Right renal cortex interstitium (tissue), 3 donors: ENCODE measurements around the gene TENT4A. TPM values are rescaled to one million over a fixed set of nuclear protein-coding genes. Genes with fewer than 3 reads are reported as not detected.

ENCODE experiments used
- DNase-seq, 3 donors: peaks; one replicate each; pipeline ENCODE4 v3.0.0-alpha.2; 2013; ENCODE audit warnings: low read depth in 3 of 3, low spot score in 2 of 3
- polyA plus RNA-seq, 3 donors: library from polyadenylated mRNA; unstranded; fragments of 120-200 nt; gene quantifications; one replicate each; pipeline ENCODE4 v1.2.1, GENCODE V29; 2013; ENCODE audit not compliant: insufficient read length in 3 of 3

The TENT4A gene
- polyA plus RNA-seq, 3 donors = 20.1 to 23.3 (median 22.4) TPM

DNA sequence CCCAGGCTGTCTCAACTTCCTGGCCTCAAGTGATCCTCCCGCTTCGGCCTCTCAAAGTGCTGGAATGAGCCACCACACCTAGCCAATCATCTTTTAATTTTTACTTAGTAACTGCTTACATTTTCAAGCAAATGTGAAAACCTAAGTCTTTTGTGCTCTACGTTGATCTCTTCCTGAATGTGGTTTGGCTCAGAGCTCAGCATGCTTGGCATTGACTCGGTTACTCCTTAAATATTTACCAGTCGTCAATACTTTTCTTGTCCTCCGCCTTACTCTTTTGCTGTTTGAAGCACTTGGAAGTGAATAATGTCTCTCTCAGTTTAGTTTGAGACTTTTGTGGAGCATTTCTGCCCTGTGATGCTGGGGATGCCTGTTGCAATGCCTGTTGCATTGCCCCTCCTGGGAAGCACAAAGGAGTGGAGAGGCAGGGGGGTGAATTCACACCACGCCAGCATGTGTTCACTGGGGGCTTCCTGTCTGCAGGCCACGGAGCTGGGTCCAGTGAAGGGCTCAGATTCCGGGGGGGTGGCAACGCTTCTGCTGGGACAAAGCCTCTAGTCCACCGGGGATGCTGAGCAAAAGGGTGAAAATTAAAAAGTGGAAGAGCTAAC is 13.1 kb upstream of the TENT4A start:
- DNase-seq = no peak

DNA sequence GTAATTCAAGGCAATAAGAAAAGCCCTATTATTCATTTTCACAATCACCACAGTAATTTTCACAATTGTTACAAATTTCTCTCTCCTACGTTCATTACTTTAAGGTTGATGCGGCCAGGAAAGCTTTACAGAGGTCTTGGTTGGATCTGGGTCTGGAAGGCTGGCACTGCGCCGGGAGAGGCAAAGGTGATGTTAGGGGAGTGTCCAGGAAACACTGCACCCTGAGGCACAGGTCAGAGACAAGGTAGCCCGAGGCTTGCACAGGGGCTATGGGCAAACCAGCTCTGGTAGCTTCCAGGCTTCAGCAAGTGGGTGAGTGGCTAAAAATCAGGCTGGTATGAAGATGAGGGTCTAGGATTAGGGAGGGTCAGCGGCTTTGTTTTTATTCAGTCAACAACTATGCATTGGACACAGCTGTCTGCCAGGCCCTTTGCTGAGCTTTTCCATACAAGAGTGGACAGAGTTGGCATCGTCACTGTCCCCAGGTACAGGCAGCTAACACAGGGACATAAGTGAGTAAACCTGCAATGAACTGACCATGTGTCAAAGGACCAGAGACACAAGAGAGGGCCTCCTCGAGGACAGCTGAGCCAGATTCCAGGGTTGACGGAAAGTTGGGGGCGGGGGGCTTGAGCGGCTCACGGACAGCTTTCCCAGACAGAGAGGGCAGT is 12.4 kb upstream of the TENT4A start:
- DNase-seq = no peak

DNA sequence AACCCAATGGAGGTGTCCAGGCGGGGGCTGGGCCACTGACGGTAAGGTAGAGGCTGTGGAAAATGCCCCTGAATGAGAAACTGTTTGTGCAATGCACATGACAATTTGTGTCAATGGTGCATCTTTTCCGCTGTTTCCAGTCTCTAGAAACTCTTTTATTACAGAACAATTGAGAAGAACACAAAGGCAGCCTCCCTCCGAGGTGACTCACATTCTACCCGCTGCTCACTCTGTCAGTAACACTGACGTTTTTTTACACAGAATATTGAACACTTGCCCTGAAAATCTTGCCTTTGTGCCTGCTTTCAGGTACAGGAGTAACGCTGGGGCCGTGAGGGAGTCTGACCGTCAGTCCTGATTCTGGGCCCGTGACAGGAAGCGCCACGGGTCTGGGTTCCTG is 11.7 kb upstream of the TENT4A start:
- no peak for DNase-seq

DNA sequence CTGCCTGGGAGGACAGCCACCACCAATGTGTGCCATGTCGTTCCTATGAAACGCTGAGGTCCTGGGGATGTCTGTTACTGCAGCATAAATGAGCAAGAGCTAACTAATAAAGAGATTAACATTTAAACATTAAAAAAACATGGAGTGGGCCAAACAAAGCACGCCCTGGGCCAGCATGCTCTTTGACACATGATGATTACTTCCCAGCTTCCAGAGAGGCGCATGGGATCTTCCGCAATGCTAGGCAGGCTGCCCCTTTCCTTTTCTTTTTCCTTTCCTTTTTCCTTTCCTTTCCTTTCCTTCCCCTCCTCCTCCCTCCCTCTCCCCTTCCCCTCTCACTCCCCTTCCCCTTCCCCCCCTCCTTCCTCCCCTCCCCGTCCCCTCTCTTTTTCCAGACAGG is 10.6 kb upstream of the TENT4A start:
- no peak for DNase-seq

GRCh38 chr5:6703806-6704205 is 9.4 kb upstream of the TENT4A start:
- no peak for DNase-seq

- DNase-seq = no peak
Measured at GRCh38 chr5:6704361-6704851, 8.8 kb upstream of the TENT4A start.

DNA sequence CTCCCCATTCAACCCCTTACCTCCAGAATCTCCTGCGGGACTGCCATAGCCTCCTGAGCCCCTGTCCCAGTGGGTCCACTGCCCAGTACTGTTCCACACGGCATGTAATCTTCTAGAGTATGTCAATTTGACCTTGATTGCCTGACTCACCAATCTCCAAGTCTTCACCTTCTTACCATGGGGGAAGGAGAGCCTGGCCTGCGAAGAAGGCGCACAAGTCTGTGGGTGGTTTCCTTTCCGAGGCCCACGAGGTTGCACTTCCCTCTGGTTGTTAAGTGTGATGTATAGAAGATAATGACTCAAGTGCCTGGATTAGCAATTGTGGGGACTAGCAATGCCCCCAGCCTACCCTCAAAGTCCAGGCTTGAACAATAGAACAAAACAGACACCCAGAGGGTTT is 8.1 kb upstream of the TENT4A start:
- no peak for DNase-seq

GRCh38 chr5:6705959-6706358 is 7.3 kb upstream of the TENT4A start:
- no peak for DNase-seq

DNA sequence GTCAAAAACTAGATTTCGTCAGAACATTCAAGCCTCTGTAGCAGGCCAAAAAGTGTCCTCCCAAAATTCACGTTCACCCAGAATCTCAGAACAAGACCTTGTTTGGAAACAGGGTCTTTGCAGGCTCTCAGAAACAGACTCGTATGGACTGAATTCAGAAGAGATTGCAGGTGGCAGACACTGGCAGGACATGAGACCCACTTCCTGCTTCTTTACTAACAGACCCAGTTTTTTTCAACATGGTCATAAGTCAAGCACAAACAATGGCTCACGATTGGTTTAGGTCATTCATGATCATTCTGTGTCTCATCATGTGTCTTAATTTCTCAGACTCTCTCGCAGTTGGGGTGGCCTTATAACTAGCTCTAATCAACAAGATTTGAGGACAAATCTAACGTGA is 5.4 kb upstream of the TENT4A start:
- DNase-seq = no peak

DNA sequence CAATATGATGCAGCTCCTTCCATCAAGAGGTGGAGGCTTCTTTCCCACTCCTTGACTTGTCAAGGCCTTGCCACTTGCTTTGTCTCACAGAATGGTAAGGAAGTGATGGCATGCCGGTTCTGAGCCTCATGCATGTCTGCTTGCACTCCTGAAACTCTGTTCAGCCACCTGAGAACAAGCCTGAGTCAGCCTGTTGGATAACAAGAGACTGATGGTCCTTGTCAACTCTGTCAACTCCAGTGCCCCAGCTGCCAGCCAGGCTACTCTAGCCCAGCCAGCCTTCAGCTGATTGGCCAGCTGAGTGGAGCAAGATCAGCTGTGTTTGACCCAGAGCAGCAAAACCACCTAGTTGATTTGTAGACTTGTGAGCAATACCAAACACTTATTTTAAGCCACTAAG is 4.4 kb upstream of the TENT4A start:
- no peak for DNase-seq

DNA sequence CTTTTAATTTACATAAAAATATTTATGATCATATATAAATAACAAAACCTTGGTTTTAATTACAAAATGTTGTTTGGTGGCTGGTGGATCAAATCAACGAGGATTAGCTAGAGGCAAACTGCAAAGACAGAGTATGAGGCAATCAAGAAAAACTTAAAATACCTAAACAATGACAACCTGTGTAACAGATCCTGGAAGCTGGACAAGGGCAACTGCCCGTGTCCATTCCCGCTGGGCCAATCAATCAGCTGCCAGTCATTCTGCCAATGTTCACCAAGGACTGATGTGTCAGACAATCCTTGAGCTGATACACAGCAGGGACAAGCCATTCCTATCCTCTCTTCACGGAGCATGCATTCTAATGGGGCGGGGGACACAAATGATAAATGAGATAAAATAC is 3.2 kb upstream of the TENT4A start:
- no peak for DNase-seq

DNA sequence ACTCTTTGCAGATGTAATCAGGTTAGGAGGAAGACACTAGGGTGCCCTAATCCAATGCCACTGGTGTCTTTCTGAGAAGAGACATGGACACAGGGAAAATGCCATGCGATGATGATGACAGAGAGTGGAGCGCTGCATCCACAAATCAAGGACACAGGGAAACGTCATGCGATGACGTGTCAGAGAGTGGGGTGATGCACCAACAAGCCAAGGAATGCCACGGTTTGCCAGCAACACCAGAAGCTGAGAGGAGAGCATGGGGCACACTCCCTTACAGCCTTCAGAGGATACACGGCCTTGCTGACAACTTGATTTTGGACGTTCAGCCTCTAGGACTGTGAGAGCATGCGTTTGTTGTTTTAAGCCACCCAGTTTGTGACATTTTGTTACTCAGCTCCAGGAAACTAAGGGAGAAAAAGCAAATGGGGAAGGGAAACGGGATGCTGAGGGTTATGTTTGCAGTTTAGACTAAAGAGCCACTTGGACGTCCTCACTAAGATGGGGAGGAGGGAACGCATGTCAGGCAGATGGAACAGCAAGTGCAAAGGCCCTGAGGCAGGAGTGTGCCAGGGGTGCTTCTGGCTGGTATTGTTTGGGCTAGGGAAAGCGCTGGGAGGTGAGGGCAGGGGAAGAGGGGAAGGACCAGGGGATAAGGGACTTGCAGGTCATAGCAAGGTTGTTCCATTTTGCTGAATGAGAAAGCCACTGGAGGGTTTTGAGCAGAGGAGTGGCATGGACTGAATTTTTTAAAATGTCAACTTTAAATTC is 2.5 kb upstream of the TENT4A start:
- no peak for DNase-seq

DNA sequence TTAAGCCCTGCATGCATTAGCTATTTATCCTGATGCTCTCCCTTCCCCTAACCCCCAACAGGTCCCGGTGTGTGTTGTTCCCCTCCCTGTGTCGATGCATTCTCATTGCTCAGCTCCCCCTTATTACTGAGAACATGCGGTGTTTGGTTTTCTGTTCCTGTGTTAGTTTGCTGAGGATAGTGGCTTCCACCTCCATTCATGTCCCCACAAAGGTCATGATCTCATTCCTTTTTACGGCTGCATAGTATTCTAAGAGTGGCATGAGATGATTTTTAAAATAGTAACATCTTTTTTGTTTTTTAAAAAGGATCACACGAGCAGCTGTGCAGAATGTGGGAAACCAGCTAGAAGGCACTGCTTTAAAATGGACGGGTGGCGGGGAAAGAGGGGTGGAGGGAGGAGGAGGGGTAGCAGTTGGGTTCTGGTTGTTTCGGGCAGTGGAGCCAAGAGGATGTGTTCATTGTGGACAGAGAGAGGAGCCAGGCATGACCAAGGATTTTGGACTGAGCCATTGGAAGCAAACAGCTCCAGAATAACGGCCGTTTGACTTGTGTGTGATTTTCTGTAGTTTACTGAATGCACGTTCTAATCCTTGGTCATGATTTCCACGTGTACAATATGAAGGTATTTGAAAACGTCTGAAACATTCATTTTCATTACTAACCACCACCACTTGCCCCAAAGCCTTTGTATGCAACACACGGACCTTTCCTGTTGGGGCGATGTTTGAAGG is 1.7 kb upstream of the TENT4A start:
- DNase-seq = no peak

- no peak for DNase-seq
Measured at GRCh38 chr5:6712142-6712576, 1.1 kb upstream of the TENT4A start.

DNA sequence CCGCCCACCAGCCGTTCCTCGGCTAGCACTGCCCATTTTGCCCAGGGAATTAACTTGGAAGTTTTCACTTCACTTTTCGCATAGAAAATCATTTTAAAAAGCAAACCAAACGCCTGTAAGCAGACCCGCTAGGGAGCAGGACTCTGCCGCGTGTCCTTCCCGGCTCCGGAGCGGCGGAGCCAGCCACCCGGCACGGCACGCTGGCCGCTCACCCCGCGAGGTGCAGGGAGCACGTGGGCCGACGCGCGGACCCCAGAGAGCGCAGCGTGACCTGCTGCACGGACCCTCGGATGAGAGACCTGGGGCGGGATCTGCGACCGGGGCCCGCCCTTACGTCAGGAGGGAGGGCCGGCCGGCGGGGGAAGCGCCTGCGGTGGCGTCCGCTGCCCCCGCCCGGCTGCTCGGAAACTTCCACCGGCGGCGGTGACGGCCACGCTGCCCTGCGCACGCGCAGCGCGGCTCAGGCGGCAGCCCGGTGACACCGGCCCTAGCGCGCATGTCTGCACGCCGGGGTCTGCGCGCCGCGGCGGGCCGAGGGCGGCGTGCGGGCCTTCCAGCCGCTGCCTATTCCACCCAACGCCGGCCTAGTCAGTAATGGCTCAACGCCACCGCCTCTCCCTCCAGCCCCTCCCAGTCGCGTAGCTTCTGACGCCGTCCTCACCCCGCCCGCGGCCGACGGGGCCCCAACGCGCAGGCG is 507 bp upstream of the TENT4A start:
- DNase-seq = peak; percentile 87 to 95 (median 93)

DNA sequence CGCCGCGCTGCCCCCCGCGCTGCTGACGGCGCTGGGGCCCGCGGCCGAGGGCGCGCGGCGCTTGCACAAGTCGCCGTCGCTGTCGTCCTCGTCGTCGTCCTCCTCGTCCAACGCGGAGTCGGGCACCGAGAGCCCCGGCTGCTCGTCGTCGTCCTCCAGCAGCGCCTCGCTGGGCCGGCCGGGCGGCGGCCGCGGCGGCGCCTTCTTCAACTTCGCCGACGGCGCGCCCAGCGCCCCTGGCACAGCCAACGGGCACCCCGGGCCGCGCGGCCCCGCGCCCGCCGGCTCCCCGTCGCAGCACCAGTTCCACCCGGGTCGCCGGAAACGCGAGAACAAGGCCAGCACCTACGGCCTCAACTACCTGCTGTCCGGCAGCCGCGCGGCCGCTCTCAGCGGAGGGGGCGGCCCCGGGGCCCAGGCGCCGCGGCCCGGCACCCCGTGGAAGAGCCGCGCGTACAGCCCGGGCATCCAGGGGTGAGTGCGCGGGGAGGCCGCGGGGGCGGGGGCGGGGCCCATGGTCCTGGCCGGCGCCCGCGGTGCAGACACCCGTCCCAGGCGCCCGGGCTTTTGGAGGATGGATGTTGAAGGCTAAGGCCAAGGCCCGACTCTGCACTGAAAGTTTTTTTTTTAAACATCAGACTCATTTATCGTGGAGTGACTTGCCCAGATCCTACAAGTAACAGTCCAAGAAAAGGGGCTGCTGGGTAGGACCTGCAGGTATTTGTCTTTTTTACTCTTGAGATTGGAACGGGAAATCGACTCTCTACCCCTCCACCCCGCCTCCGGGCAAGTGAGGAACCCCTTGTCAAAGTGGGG is 1.2 kb downstream of the TENT4A start:
- DNase-seq = no peak

GRCh38 chr5:6715271-6715670 is 2.0 kb downstream of the TENT4A start:
- DNase-seq = no peak

DNA sequence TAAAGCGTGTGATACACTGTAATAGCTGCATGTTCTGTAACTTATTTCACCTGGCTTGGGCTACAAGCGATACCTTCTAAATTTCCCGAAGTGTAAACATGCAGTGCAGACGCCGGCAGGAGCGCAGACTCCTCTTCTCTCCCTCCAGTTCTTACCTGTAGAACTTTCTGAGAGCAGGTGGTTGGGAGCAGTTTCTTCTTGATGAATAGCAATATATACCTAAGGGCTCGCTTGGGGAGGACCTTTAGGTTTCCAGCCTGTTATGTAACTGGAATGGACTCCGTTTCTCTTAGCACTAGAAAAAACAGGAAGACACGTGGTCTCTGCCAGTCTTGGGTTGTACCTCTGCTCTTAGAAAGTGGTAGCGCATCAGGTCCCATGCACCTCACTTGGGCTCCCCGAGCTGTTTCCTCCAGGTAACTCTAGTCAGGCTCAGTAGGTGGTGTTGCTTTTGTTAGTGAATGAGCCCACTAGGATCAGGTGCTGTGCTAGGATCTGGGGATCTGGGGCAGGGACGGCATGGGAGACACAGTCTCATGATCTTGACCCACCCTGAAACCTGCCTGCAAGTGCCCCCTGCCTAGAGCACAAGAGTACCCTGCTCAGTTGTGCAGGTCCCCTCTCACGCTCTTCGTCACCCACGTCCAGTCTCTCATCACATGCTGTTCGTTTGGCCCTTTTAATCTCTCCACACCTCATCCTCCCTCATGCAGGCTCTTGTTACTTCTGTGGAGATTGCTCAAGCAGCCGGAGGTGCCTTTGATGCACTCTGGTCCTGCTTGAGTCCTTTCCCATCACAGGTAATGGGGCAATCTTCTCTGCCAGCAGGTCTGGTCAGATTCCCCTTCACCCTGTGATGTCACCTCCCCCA is 2.8 kb downstream of the TENT4A start:
- no peak for DNase-seq
